Measurements from ENCODE around the gene CFAP410. TPM values are rescaled to one million over a fixed set of nuclear protein-coding genes. Genes with fewer than 3 reads are reported as not detected.
A peak's percentile ranks its signal among the peaks of the same experiment; 100 is the strongest.
"Not testable (repeated sequence)": the region's sequence is repeated elsewhere in the genome, so short reads cannot be mapped to it uniquely, and the experiment has no call there.

Gene CFAP410
- polyA plus RNA-seq, 1 donor: 20.1 TPM

- no peak for DNase-seq
Observed at GRCh38 chr21:44368711-44369446, 29.7 kb upstream of the CFAP410 start.

GRCh38 chr21:44366586-44367211, 27.5 kb upstream of the CFAP410 start:
- no peak for DNase-seq

GRCh38 chr21:44365967-44366585, 26.9 kb upstream of the CFAP410 start:
- no peak for DNase-seq

- DNase-seq: no peak
Observed at GRCh38 chr21:44365251-44365966, 26.2 kb upstream of the CFAP410 start.

- no peak for DNase-seq
Observed at GRCh38 chr21:44364151-44365053, 25.2 kb upstream of the CFAP410 start.

- DNase-seq: no peak
Observed at GRCh38 chr21:44363278-44363677, 24.1 kb upstream of the CFAP410 start.

- DNase-seq: not testable (repeated sequence)
Observed at GRCh38 chr21:44361903-44362302, 22.7 kb upstream of the CFAP410 start.

- no peak for DNase-seq
Observed at GRCh38 chr21:44360159-44360558, 21.0 kb upstream of the CFAP410 start.

GRCh38 chr21:44359396-44359795, 20.2 kb upstream of the CFAP410 start:
- no peak for DNase-seq

GRCh38 chr21:44357064-44357837, 18.1 kb upstream of the CFAP410 start:
- peak; percentile 49 for DNase-seq

GRCh38 chr21:44356636-44357035, 17.4 kb upstream of the CFAP410 start:
- DNase-seq: no peak

- no peak for DNase-seq
Observed at GRCh38 chr21:44356160-44356559, 17.0 kb upstream of the CFAP410 start.

- no peak for DNase-seq
Observed at GRCh38 chr21:44354775-44355771, 15.9 kb upstream of the CFAP410 start.

- DNase-seq: no peak
Observed at GRCh38 chr21:44354001-44354405, 14.8 kb upstream of the CFAP410 start.

- peak; percentile 71 for DNase-seq
Observed at GRCh38 chr21:44353191-44353970, 14.2 kb upstream of the CFAP410 start, which contains the start of gene TRPM2. Gene TRPM2 (plus strand): TSS chr21:44353621. CDS start chr21:44353701, 80 bp downstream.

GRCh38 chr21:44352253-44352860, 13.2 kb upstream of the CFAP410 start:
- DNase-seq: no peak

- DNase-seq: no peak
Observed at GRCh38 chr21:44351535-44352252, 12.5 kb upstream of the CFAP410 start.

Measured in hindlimb muscle (tissue), 1 donor.